Fibroblast of upper back skin (primary cell): Measurements from ENCODE around the gene MAPT.
A peak's percentile ranks its signal among the peaks of the same experiment; 100 is the strongest.
"Not testable (repeated sequence)": the region's sequence is repeated elsewhere in the genome, so short reads cannot be mapped to it uniquely, and the experiment has no call there.

ENCODE experiments used
- DNase-seq: peaks from one replicate; pipeline ENCODE4 v3.0.0-alpha.2; 2013

MAPT gene

GRCh38 chr17:45996282-45996937 is 102.1 kb downstream of the MAPT start:
- no peak for DNase-seq

DNA sequence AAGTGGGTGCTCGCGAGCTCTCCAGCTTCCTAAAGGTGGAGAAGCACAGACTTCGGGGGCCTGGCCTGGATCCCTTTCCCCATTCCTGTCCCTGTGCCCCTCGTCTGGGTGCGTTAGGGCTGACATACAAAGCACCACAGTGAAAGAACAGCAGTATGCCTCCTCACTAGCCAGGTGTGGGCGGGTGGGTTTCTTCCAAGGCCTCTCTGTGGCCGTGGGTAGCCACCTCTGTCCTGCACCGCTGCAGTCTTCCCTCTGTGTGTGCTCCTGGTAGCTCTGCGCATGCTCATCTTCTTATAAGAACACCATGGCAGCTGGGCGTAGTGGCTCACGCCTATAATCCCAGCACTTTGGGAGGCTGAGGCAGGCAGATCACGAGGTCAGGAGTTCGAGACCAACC is 102.8 kb downstream of the MAPT start:
- no peak for DNase-seq

GRCh38 chr17:45997624-45998023 is 103.3 kb downstream of the MAPT start:
- DNase-seq = peak; percentile 32

- DNase-seq = no peak
These were observed 104.9 kb downstream of the MAPT start, which contains the start of gene STH for GRCh38 chr17:45998987-45999899. TSS of gene STH (plus strand) at chr17:45999250. CDS start at chr17:45999280, 30 bp downstream.

DNA sequence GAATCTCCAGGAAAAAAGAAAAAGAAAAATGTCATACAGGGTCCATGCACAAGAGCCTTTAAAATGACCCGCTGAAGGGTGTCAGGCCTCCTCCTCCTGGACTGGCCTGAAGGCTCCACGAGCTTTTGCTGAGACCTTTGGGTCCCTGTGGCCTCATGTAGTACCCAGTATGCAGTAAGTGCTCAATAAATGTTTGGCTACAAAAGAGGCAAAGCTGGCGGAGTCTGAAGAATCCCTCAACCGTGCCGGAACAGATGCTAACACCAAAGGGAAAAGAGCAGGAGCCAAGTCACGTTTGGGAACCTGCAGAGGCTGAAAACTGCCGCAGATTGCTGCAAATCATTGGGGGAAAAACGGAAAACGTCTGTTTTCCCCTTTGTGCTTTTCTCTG is 105.5 kb downstream of the MAPT start:
- no peak for DNase-seq

- DNase-seq = no peak
These were observed 105.9 kb downstream of the MAPT start for GRCh38 chr17:46000292-46000691.

- no peak for DNase-seq
These were observed 106.4 kb downstream of the MAPT start for GRCh38 chr17:46000757-46001156.

DNA sequence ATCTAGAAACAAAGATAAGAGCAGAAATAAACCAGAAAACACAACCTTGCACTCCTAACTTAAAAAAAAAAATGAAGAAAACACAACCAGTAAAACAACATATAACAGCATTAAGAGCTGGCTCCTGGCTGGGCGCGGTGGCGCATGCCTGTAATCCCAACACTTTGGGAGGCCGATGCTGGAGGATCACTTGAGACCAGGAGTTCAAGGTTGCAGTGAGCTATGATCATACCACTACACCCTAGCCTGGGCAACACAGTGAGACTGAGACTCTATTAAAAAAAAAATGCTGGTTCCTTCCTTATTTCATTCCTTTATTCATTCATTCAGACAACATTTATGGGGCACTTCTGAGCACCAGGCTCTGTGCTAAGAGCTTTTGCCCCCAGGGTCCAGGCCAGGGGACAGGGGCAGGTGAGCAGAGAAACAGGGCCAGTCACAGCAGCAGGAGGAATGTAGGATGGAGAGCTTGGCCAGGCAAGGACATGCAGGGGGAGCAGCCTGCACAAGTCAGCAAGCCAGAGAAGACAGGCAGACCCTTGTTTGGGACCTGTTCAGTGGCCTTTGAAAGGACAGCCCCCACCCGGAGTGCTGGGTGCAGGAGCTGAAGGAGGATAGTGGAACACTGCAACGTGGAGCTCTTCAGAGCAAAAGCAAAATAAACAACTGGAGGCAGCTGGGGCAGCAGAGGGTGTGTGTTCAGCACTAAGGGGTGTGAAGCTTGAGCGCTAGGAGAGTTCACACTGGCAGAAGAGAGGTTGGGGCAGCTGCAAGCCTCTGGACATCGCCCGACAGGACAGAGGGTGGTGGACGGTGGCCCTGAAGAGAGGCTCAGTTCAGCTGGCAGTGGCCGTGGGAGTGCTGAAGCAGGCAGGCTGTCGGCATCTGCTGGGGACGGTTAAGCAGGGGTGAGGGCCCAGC is 107.3 kb downstream of the MAPT start:
- DNase-seq = no peak

GRCh38 chr17:46002311-46002972 is 108.1 kb downstream of the MAPT start:
- peak; percentile 55 for DNase-seq

GRCh38 chr17:46002973-46003316 is 108.6 kb downstream of the MAPT start:
- no peak for DNase-seq

- DNase-seq = peak; percentile 3
These were observed 109.8 kb downstream of the MAPT start for GRCh38 chr17:46003907-46004748.

DNA sequence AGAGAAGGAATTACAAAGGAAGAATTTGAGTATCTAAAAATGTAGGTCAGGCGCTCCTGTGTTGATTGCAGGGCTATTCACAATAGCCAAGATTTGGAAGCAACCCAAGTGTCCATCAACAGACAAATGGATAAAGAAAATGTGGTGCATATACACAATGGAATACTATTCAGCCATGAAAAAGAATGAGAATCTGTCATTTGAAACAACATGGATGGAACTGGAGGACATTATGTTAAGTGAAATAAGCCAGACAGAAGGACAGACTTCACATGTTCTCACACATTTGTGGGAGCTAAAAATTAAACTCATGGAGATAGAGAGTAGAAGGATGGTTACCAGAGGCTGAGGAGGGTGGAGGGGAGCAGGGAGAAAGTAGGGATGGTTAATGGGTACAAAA is 111.7 kb downstream of the MAPT start:
- not testable (repeated sequence) for DNase-seq

- no peak for DNase-seq
These were observed 113.2 kb downstream of the MAPT start for GRCh38 chr17:46007461-46007965.

GRCh38 chr17:46008591-46008990 is 114.2 kb downstream of the MAPT start:
- DNase-seq = no peak

- DNase-seq = no peak
These were observed 115.6 kb downstream of the MAPT start for GRCh38 chr17:46009681-46010596.

- DNase-seq = no peak
These were observed 116.3 kb downstream of the MAPT start for GRCh38 chr17:46010597-46011186.

DNA sequence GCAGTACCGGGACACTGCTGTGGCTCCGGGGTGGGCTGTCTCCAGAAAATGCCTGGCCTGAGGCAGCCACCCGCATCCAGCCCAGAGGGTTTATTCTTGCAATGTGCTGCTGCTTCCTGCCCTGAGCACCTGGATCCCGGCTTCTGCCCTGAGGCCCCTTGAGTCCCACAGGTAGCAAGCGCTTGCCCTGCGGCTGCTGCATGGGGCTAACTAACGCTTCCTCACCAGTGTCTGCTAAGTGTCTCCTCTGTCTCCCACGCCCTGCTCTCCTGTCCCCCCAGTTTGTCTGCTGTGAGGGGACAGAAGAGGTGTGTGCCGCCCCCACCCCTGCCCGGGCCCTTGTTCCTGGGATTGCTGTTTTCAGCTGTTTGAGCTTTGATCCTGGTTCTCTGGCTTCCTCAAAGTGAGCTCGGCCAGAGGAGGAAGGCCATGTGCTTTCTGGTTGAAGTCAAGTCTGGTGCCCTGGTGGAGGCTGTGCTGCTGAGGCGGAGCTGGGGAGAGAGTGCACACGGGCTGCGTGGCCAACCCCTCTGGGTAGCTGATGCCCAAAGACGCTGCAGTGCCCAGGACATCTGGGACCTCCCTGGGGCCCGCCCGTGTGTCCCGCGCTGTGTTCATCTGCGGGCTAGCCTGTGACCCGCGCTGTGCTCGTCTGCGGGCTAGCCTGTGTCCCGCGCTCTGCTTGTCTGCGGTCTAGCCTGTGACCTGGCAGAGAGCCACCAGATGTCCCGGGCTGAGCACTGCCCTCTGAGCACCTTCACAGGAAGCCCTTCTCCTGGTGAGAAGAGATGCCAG is 117.6 kb downstream of the MAPT start:
- no peak for DNase-seq

GRCh38 chr17:46012506-46013079 is 118.2 kb downstream of the MAPT start:
- DNase-seq = no peak

- no peak for DNase-seq
These were observed 118.8 kb downstream of the MAPT start for GRCh38 chr17:46013127-46013501.
